ENCODE data around the gene ABCD4. TPM values are rescaled to one million over a fixed set of nuclear protein-coding genes. Genes with fewer than 3 reads are reported as not detected.

ABCD4 gene
- total RNA-seq, 1 donor from 2014 or later, result 113 TPM

GRCh38 chr14:74261288-74261687, 41.4 kb downstream of the ABCD4 start:
- no peaks in the 10 kb centered on the region for H3K9me3 Mint-ChIP-seq
- TF ChIP-seq CTCF (IDR thresholded peaks at IDR 0.05; ENCODE audit: unreplicated experiment), result no peak
- H3K36me3 Mint-ChIP-seq, result no peaks in the 10 kb centered on the region
- H3K27ac Mint-ChIP-seq, result no peak overlapping the region
- no peak for DNase-seq (ENCODE audit: low spot score in 2 of 2, unreplicated experiment in 2 of 2)
- peaks cover 3% of the 10 kb centered on the region for H3K4me1 Mint-ChIP-seq
- H3K4me3 Mint-ChIP-seq, result no peak overlapping the region
- H3K27me3 Mint-ChIP-seq (ENCODE audit: low read depth), result peaks cover 38% of the 10 kb centered on the region

GRCh38 chr14:74260525-74261233, 42.1 kb downstream of the ABCD4 start:
- Mint-ChIP-seq H3K27ac (no peak overlapping the region), H3K9me3 (no peaks in the 10 kb centered on the region), H3K27me3 (ENCODE audit: low read depth) (peaks cover 44% of the 10 kb centered on the region), H3K4me3 (no peak overlapping the region), H3K4me1 (peaks cover 3% of the 10 kb centered on the region), H3K36me3 (no peaks in the 10 kb centered on the region)
- no peak for DNase-seq (ENCODE audit: low spot score in 2 of 2, unreplicated experiment in 2 of 2)
- no peak for TF ChIP-seq CTCF (IDR thresholded peaks at IDR 0.05; ENCODE audit: unreplicated experiment)

- Mint-ChIP-seq H3K27ac (no peak overlapping the region), H3K27me3 (ENCODE audit: low read depth) (peaks cover 53% of the 10 kb centered on the region), H3K36me3 (no peaks in the 10 kb centered on the region), H3K4me1 (peaks cover 3% of the 10 kb centered on the region), H3K4me3 (peak overlapping the region; percentile 73), H3K9me3 (no peaks in the 10 kb centered on the region)
- TF ChIP-seq CTCF (IDR thresholded peaks at IDR 0.05; ENCODE audit: unreplicated experiment), result no peak
- DNase-seq (ENCODE audit: low spot score in 2 of 2, unreplicated experiment in 2 of 2), result no peak
Measured at GRCh38 chr14:74259513-74259912, 43.2 kb downstream of the ABCD4 start.

GRCh38 chr14:74258764-74259035, 44.0 kb downstream of the ABCD4 start:
- H3K4me1 Mint-ChIP-seq, result peaks cover 3% of the 10 kb centered on the region
- no peaks in the 10 kb centered on the region for H3K36me3 Mint-ChIP-seq
- no peaks in the 10 kb centered on the region for H3K9me3 Mint-ChIP-seq
- H3K27me3 Mint-ChIP-seq (ENCODE audit: low read depth), result peaks cover 60% of the 10 kb centered on the region
- H3K4me3 Mint-ChIP-seq, result peak overlapping the region; percentile 73
- TF ChIP-seq CTCF (IDR thresholded peaks at IDR 0.05; ENCODE audit: unreplicated experiment), result no peak
- no peak for DNase-seq (ENCODE audit: low spot score in 2 of 2, unreplicated experiment in 2 of 2)
- H3K27ac Mint-ChIP-seq, result no peak overlapping the region

- peaks cover 3% of the 10 kb centered on the region for H3K4me1 Mint-ChIP-seq
- no peak for TF ChIP-seq CTCF (IDR thresholded peaks at IDR 0.05; ENCODE audit: unreplicated experiment)
- H3K27me3 Mint-ChIP-seq (ENCODE audit: low read depth), result peaks cover 62% of the 10 kb centered on the region
- no peaks in the 10 kb centered on the region for H3K36me3 Mint-ChIP-seq
- no peak for DNase-seq (ENCODE audit: low spot score in 2 of 2, unreplicated experiment in 2 of 2)
- H3K4me3 Mint-ChIP-seq, result peak overlapping the region; percentile 73
- no peaks in the 10 kb centered on the region for H3K9me3 Mint-ChIP-seq
- no peak overlapping the region for H3K27ac Mint-ChIP-seq
Measured at GRCh38 chr14:74257941-74258763, 44.6 kb downstream of the ABCD4 start.

All from mesothelial cell of epicardium (in vitro differentiated cells).